HG03520 (cell line): ENCODE results near the gene FXYD1.

ENCODE experiments used
- ATAC-seq: cut with Tn5 transposase; IDR thresholded peaks from one replicate; pipeline ENCODE4 v1.9.1; 2021; ENCODE audit warnings: mild to moderate bottlenecking, moderate library complexity; ENCODE audit not compliant: unreplicated experiment

Gene FXYD1

DNA sequence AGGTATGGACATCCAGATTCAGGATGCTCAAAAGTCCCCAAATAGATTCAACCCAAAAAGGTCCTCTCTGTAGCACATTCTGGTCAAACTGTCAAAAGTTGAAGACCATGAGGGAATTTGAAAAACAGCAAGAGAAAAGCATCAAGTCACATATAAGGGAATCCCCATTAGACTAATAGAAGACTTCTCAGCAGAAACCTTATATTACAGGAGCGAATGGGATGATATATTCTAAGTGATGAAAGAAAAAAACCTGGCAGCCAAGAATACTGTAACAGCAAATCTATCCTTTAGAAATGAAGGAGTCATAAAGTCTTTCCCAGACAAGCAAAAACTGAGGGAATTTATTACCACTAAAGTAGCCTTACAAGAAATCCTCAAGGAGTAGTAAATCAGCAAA lies 45.6 kb downstream of the FXYD1 start:
- no peak for ATAC-seq

DNA sequence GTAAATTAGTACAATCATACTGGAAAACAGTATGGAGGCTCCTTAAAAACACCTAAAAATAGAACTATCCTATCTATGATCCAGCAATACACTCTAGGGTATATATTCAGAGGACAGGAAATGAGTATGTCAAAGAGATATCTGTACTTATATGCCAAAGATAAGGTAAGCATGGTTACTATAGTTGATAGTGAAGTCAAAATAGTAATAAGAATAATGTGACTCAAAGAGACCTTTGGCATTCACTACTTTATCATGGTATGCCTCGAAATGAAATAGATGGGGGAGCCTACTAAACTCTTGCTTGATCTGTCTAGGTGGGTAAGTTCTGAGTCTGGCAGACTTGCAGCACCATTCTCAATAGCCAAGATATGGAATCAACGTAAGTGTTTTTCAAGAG lies 46.3 kb downstream of the FXYD1 start:
- ATAC-seq = no peak
